ENCODE results near the gene RNASET2. TPM values are rescaled to one million over a fixed set of nuclear protein-coding genes. Genes with fewer than 3 reads are reported as not detected.
"Not testable (repeated sequence)": the region's sequence is repeated elsewhere in the genome, so short reads cannot be mapped to it uniquely, and the experiment has no call there.

RNASET2 gene
- polyA plus RNA-seq, 1 donor, result 14.3 TPM

DNA sequence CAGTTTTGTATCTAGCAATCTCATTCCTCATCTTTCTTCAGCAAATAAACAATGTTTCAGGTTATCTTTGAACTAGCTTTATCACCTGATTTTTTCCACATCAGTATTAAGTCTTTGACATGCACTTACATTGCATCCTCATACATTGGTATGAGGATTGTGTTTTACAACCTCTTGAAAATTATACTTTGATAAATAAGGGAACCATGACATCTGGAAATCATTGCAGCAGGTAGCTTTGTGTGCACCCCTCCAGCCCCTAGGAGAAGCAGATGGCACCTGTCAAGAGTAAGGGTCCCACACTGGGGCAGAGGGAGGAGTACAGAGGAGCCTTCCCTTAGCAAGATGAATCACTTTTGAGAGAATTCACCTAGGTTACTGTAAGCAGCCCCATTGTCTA, 13.7 kb upstream of the RNASET2 start:
- DNase-seq (ENCODE audit: low read depth), result no peak

- DNase-seq (ENCODE audit: low read depth), result no peak
Measured at GRCh38 chr6:166969390-166970002, 13.1 kb upstream of the RNASET2 start.

DNA sequence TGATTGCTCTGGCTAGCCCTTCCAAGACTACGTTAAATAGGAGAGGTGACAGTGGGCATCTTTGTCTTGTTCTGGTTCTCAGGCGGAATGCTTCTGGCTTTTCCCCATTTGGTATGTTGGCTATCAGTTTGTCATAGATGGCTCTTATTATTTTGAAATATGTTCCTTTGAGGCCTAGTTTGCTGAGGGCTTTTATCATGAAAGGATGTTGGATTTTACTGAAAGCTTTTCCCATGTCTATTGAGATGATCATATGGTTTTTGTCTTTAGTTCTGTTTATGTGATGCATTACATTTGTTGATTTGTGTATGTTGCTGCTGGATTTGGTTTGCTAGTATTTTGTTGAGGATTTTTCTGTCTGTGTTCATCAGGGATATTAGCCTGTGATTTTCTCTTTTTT, 9.9 kb upstream of the RNASET2 start:
- DNase-seq (ENCODE audit: low read depth), result no peak

- DNase-seq (ENCODE audit: low read depth), result no peak
Measured at GRCh38 chr6:166960609-166960978, 4.2 kb upstream of the RNASET2 start.

GRCh38 chr6:166959911-166960608, 3.7 kb upstream of the RNASET2 start:
- DNase-seq (ENCODE audit: low read depth), result no peak

GRCh38 chr6:166958926-166959861, 2.8 kb upstream of the RNASET2 start:
- no peak for DNase-seq (ENCODE audit: low read depth)

- no peak for DNase-seq (ENCODE audit: low read depth)
Measured at GRCh38 chr6:166957805-166958076, 1.4 kb upstream of the RNASET2 start.

DNA sequence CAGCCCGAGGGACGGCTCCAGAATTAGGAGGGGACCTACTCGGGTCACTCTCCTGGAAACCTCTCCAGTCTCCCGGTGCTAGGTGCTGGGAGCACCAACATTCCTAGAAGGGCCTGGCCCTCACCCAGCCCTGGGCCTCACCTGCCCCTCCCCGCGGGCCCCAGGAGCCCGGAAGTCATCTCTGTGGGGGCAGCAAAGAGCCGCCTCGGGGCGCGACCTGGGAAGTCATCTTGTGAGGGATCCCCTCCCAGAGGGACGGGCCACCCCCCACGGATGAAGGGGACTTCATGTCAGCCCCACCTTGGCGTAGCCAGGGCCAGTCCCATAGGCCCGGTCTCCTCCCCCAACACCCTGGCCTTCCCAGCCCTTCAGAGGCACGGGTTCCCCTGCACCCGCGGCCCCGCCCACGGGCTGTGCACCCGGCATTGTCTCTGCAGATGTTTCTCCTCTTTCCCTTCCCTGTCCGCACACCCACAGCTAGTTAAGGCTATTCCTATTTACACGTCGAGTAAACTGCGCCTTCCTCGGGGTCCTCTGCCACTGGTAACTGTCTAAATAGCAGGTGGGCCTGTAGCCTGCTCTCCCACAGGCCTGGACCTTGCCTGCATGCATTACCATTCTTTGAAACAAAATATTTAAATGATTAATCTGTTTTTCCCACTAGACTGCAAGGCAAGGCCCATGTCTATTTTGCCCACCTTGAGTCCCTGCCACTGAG, 896 bp upstream of the RNASET2 start:
- DNase-seq (ENCODE audit: low read depth), result no peak

DNA sequence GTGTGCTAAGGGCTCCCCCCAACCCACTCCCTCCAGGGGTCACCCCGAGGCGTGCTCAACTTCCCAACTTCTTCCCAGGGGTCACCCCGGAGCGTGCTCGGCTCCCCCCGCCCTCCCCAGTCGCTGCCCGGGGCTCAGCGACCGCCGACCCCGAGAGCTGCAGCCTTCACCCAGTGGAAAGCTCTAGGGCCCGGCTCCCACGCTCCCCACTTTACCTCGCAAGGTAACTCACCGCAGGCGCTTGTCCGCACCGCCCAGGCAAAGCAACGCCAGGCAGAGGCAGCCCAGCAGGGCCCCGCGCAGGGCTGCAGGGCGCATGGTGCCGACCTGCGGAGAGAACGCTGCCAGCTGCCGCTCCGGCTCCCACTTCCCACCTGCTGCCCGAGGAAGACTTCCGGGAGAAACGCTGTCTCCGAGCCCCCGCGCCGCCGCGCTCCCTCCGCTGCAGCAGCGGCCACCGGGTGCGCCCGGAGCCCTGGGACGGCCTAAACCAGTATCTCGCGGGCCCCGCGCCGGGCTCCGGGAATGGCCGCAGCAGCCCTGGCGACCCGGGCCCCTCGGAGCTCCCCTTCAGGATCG, 396 bp downstream of the RNASET2 start:
- DNase-seq (ENCODE audit: low read depth), result no peak

GRCh38 chr6:166955121-166955864, 1.1 kb downstream of the RNASET2 start:
- DNase-seq (ENCODE audit: low read depth), result no peak

DNA sequence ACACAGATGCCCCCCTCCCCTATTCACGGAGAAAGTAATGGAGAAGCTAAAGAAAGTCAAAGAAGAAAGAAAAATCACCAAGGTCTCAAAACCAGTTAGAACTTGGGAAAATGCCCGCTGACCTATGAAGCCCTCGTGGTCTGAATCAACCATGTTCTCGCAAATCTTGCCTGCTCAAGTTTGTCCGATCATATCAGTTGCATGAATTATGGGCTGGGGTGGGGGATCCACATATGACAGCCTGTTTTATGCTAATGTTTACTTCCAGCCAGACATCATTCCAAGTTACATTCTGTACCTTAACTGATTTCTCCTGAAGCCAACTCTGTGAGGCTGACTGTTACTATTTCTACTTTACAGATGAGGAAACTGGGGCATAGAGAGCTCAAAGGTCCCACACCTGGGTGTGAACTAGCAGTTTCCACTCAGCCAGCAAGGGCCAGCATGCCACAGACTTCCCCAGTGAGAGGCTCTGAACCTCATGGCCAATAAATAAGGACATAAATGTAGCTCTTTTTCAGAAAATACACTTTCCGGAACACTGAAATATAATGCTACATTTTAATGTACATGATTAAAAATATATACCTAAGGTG, 2.1 kb downstream of the RNASET2 start:
- no peak for DNase-seq (ENCODE audit: low read depth)

DNA sequence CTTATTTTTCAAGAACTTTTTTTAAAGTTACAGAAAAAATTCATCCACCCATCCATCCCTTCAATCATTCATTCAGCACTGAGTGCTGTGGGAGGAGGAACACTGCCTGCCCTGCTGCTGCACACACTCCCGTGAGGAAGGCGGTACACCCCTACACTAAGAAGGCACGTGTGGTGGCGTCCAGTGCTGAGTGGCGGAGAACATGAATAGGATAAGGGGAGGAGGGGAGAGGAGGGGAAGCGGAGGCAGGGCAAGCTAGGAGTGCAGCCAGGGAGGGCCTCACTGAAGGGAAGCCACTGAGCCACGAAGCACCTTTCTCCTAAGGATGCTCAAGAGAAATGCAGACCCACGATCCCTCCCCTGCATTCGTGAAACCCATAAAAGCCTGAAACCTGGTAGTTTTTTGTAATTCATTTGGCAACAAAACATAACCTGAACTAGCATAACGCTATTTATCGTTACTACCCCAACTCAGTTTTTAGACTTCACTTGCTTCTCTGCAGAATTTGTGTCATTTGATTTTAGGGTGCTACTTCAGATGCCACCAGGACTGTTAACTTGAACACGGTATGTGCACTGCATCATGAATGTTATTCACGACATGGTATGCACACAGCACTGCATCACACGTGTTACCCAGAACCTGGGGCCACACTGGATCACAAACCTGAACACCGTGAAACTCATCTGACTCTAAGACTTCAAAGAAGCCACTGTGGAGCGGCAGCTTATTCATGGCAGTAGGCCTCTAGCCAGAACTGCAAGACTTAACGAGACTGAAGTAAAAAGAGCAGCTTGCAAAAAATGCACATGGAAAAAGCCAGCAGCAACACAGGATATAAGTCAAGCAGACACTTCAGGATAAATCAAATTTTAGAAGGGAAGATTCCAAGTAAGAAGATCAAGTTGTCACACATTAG, 3.5 kb downstream of the RNASET2 start:
- DNase-seq (ENCODE audit: low read depth), result no peak

- DNase-seq (ENCODE audit: low read depth), result no peak
Measured at GRCh38 chr6:166952121-166952520, 4.2 kb downstream of the RNASET2 start.

GRCh38 chr6:166951670-166952060, 4.7 kb downstream of the RNASET2 start:
- no peak for DNase-seq (ENCODE audit: low read depth)

DNA sequence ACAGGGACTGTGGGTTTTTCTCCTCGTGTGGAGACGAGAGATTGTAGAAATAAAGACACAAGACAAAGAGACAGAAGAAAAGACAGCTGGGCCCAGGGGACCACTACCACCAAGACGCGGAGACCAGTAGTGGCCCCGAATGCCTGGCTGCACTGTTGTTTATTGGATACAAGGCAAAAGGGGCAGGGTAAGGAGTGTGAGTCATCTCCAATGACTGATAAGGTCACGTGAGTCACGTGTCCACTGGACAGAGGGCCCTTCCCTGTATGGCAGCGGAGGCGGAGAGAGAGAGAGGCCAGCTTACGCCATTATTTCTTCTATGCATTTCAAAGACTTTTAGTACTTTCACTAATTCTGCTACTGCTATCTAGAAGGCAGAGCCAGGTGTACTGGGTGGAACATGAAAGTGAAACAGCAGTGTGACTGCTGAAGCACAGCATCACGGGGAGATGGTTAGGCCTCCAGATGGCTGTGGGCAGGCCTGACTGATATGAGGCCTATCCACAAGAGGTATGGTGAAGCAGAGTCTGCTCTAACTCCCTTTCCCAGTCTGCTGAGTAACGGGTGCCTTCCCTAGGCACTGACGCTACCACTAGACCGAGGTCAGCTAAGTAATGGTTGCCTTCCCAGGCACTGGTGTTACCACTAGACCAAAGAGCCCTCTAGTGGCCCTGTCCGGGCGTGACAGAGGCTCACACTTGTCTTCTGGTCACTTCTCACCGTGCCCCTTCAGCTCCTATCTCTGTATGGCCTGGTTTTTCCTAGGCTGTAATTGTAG, 5.3 kb downstream of the RNASET2 start:
- DNase-seq (ENCODE audit: low read depth), result not testable (repeated sequence)

DNA sequence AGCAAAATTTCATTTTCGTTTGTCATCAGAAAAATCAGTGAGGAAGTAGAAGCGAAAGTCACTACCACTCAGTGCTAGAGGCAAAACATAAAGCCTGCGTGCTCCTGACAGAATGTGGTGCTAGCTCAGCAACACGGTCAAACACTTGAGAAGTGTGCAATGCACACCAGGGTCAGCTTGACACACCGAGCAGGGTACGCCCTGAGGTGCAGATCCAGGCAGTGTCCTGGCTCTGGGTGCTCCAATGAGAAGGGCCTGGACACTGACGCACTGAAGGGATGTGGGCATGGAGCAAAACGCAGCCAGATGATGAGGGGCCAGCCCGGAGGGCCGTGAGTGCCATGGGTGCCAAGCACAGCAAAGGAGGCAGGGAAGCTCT, 5.9 kb downstream of the RNASET2 start:
- DNase-seq (ENCODE audit: low read depth), result no peak

GRCh38 chr6:166949528-166950442, 6.6 kb downstream of the RNASET2 start:
- no peak for DNase-seq (ENCODE audit: low read depth)

GRCh38 chr6:166948724-166949123, 7.6 kb downstream of the RNASET2 start:
- DNase-seq (ENCODE audit: low read depth), result not testable (repeated sequence)

All from forelimb muscle (tissue), 1 donor.